CD14-positive monocyte (primary cell): ENCODE data around the gene SMPD3. TPM values are rescaled to one million over a fixed set of nuclear protein-coding genes. Genes with fewer than 3 reads are reported as not detected.

ENCODE experiments used
- DNase-seq, 3 donors: peaks; one replicate each; pipeline ENCODE4 v3.0.0-alpha.2; 2011 to 2022
- H2AFZ ChIP-seq: 2 replicates; pipeline ENCODE4 v1.6.0; 2012; ENCODE audit warnings: mild to moderate bottlenecking, low read depth, low read length, inconsistent platforms; ENCODE audit not compliant: insufficient read depth, poor library complexity, severe bottlenecking
- H3K27ac ChIP-seq, 2 donors: 1 replicate in 1 of 2; 2 replicates in 1 of 2; pipeline ENCODE4 v1.5.1; 2012 to 2013; ENCODE audit warnings: low read length in 2 of 2, control low read depth in 1 of 2, inconsistent platforms in 1 of 2, low read depth in 1 of 2, mild to moderate bottlenecking in 1 of 2
- H3K27me3 ChIP-seq, 2 donors: one replicate each; pipeline versions ENCODE4 v1.6.0 to v1.6.1; 2011 to 2013; ENCODE audit warnings: low read length in 2 of 2; ENCODE audit not compliant: control insufficient read depth in 2 of 2, insufficient read depth in 2 of 2
- H3K36me3 ChIP-seq, 2 donors: replicated peaks in 1 of 2; 1 replicate in 1 of 2; 2 replicates in 1 of 2; pipeline versions ENCODE4 v1.5.1 to v1.6.1; 2012 to 2013; ENCODE audit warnings: low read length in 2 of 2, control low read depth in 1 of 2, inconsistent platforms in 1 of 2, mild to moderate bottlenecking in 1 of 2; ENCODE audit not compliant: insufficient read depth in 2 of 2, control insufficient read depth in 1 of 2
- H3K4me1 ChIP-seq, 2 donors: 1 replicate in 1 of 2; 2 replicates in 1 of 2; pipeline versions ENCODE4 v1.5.1 to v1.6.1; 2012 to 2013; ENCODE audit warnings: low read length in 2 of 2, control low read depth in 1 of 2, inconsistent platforms in 1 of 2, mild to moderate bottlenecking in 1 of 2, moderate library complexity in 1 of 2; ENCODE audit not compliant: insufficient read depth in 2 of 2, control insufficient read depth in 1 of 2
- H3K4me2 ChIP-seq: replicated peaks from 2 replicates; pipeline ENCODE3; 2012; ENCODE audit warnings: low read length, moderate library complexity, mild to moderate bottlenecking; ENCODE audit not compliant: poor library complexity, severe bottlenecking; ENCODE audit errors: extremely low read depth
- H3K4me3 ChIP-seq, 3 experiments: fragments of 200-600 bp in 1 of 3; sonication (generic) in 1 of 3; replicated peaks in 1 of 3; 1 replicate in 2 of 3; 2 replicates in 1 of 3; pipeline ENCODE4 v1.5.1; 2011 to 2013; ENCODE audit warnings: low read length in 3 of 3, mild to moderate bottlenecking in 3 of 3, control low read depth in 2 of 3, low read depth in 2 of 3, inconsistent platforms in 1 of 3, moderate library complexity in 1 of 3
- H3K79me2 ChIP-seq: 2 replicates; pipeline ENCODE4 v1.6.0; 2012; ENCODE audit warnings: mild to moderate bottlenecking, control low read depth, inconsistent platforms, low read length, moderate library complexity; ENCODE audit not compliant: insufficient read depth
- H3K9ac ChIP-seq: 2 replicates; pipeline ENCODE4 v1.6.0; 2017; ENCODE audit warnings: low read length, mild to moderate bottlenecking; ENCODE audit not compliant: insufficient read depth, poor library complexity, severe bottlenecking
- H3K9me3 ChIP-seq, 2 donors: replicated peaks in 1 of 2; 1 replicate in 1 of 2; 2 replicates in 1 of 2; pipeline versions ENCODE4 v1.5.1 to v1.6.1; 2012 to 2013; ENCODE audit warnings: low read length in 2 of 2, control low read depth in 1 of 2; ENCODE audit not compliant: control insufficient read depth in 1 of 2, insufficient read depth in 1 of 2
- H4K20me1 ChIP-seq: 2 replicates; pipeline ENCODE4 v1.6.0; 2012; ENCODE audit warnings: mild to moderate bottlenecking, low read length, control low read depth, moderate library complexity; ENCODE audit not compliant: insufficient read depth
- H3K27ac Mint-ChIP-seq, 7 donors: one replicate each; pipeline ENCODE4 v1.8.0; 2020; ENCODE audit warnings: mild to moderate bottlenecking in 7 of 7, mixed read lengths in 7 of 7, moderate library complexity in 6 of 7, inconsistent platforms in 2 of 7
- H3K27me3 Mint-ChIP-seq, 3 donors: one replicate each; pipeline ENCODE4 v1.8.0; 2021 to 2022; ENCODE audit warnings: low read depth in 3 of 3, mild to moderate bottlenecking in 3 of 3, mixed read lengths in 3 of 3, moderate library complexity in 3 of 3, inconsistent platforms in 1 of 3
- H3K36me3 Mint-ChIP-seq, 2 donors: one replicate each; pipeline ENCODE4 v1.8.0; 2020; ENCODE audit warnings: mixed read lengths in 2 of 2, inconsistent platforms in 1 of 2, mild to moderate bottlenecking in 1 of 2
- H3K4me1 Mint-ChIP-seq: one replicate; pipeline ENCODE4 v1.8.0; 2020; ENCODE audit warnings: mild to moderate bottlenecking, mixed read lengths
- H3K4me3 Mint-ChIP-seq, 2 donors: one replicate each; pipeline ENCODE4 v1.8.0; 2020; ENCODE audit warnings: mild to moderate bottlenecking in 2 of 2, mixed read lengths in 2 of 2, moderate library complexity in 1 of 2
- H3K9me3 Mint-ChIP-seq, 7 donors: one replicate each; pipeline ENCODE4 v1.8.0; 2020 to 2022; ENCODE audit warnings: mixed read lengths in 7 of 7, mild to moderate bottlenecking in 6 of 7, moderate library complexity in 6 of 7, inconsistent platforms in 2 of 7
- WGBS: methylation state at CpG from one replicate; pipeline ENCODE4 v1.1.5; 2013; ENCODE audit warnings: missing lambda C conversion rate; ENCODE audit not compliant: insufficient coverage; 5-methylcytosine and 5-hydroxymethylcytosine counted together
- intact Hi-C, 2 donors: fragments of 100-400 bp; cut with micrococcal nuclease; formaldehyde crosslinking; loops; one replicate each; pipeline versions ENCODE4 v1.15.0 to v1.15.1; 2023
- polyA plus RNA-seq, 3 donors: library from polyadenylated mRNA; depleted of rRNA in 1 of 3; unstranded in 2 of 3; stranded (reverse) in 1 of 3; fragments of 300-500 nt in 2 of 3; fragments of >200 nt in 1 of 3; fragmentation: Illumina TruSeq in 2 of 3; gene quantifications; 1 replicate in 2 of 3; 2 replicates in 1 of 3; pipeline ENCODE4 v1.2.3, GENCODE V29; 2012 to 2021
- TF ChIP-seq, protein P1 (sequence below): fragments of 200-600 bp; IDR thresholded peaks from one replicate; pipeline ENCODE4 v1.8.0; 2022; ENCODE audit warnings: antibody characterized with exemption, mild to moderate bottlenecking

SMPD3 gene
- polyA plus RNA-seq, 3 donors, result 0.40 to 1.1 (median 0.51) TPM

DNA sequence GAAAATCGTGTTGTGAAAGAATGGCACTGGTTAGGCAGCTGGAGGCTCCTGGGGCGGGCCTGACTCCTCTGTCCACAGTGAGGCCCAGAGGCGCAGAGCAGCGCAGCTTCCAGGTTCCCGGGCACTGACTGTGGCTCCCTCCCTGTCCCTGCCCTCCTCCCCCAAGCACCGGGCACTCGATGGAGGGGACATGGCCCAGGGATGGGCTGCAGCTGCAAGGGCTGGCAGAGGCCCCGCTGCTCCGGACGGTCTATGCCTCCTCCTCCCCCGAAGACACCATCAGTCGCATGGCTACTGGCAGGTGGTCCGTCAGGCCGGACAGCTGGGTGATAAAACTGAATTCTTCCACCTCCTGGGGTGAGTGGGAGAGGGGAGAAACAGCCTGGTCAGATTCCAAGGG, 87.4 kb downstream of the SMPD3 start:
- no peak overlapping the region for H2AFZ ChIP-seq
- no peak overlapping the region for H3K4me3 Mint-ChIP-seq
- H3K27ac Mint-ChIP-seq, result no peak overlapping the region
- H3K79me2 ChIP-seq, result no peaks in the 10 kb centered on the region
- no peak for DNase-seq
- intact Hi-C loops, result no loop called here
- no peaks in the 10 kb centered on the region for H3K27me3 ChIP-seq
- peaks cover 38% of the 10 kb centered on the region for H3K4me1 Mint-ChIP-seq
- H3K9ac ChIP-seq, result no peak overlapping the region
- H4K20me1 ChIP-seq, result no peaks in the 10 kb centered on the region
- H3K4me3 ChIP-seq, result no peak overlapping the region
- 95% methylated on average over 4 of the region's 14 CpGs for WGBS
- peaks cover 11 to 21% (median 16%) of the 10 kb centered on the region in 3 donors for H3K27me3 Mint-ChIP-seq
- H3K36me3 ChIP-seq, result peaks cover 13 to 19% of the 10 kb centered on the region in 2 donors
- no peak overlapping the region for H3K4me2 ChIP-seq
- no peak overlapping the region for H3K27ac ChIP-seq
- peaks cover 24 to 28% of the 10 kb centered on the region in 2 donors for H3K36me3 Mint-ChIP-seq
- no peaks in the 10 kb centered on the region for H3K9me3 Mint-ChIP-seq
- H3K9me3 ChIP-seq, result no peaks in the 10 kb centered on the region
- H3K4me1 ChIP-seq, result peaks cover 32 to 33% of the 10 kb centered on the region in 2 donors
- TF ChIP-seq, protein P1, sequence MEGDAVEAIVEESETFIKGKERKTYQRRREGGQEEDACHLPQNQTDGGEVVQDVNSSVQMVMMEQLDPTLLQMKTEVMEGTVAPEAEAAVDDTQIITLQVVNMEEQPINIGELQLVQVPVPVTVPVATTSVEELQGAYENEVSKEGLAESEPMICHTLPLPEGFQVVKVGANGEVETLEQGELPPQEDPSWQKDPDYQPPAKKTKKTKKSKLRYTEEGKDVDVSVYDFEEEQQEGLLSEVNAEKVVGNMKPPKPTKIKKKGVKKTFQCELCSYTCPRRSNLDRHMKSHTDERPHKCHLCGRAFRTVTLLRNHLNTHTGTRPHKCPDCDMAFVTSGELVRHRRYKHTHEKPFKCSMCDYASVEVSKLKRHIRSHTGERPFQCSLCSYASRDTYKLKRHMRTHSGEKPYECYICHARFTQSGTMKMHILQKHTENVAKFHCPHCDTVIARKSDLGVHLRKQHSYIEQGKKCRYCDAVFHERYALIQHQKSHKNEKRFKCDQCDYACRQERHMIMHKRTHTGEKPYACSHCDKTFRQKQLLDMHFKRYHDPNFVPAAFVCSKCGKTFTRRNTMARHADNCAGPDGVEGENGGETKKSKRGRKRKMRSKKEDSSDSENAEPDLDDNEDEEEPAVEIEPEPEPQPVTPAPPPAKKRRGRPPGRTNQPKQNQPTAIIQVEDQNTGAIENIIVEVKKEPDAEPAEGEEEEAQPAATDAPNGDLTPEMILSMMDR, result no peak

DNA sequence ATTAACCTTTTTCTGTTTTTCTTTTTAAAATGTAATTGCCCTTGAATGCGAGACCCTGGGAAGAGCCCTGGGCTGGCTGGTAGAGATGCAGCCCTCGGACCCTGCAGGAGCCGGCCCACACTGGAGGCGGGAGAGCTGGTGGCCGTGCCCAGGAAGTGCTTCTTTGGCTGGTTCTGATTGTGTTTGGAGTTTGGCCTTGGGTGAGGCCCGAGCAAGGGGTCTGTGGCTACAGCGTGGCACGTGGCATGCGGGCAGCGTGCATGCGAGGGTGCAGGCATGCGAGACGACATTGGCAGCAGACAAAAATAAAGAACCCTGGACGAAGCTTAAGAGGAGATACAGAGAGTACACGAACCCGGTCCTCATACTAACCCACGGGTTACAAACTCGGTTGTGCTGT, 87.8 kb downstream of the SMPD3 start:
- no peak overlapping the region for H3K9ac ChIP-seq
- WGBS, result 91% methylated on average over 17 of the region's 18 CpGs
- H2AFZ ChIP-seq, result no peak overlapping the region
- Mint-ChIP-seq H3K27me3 (peaks cover 11 to 22% (median 16%) of the 10 kb centered on the region in 3 donors), H3K27ac (peak overlapping the region in 1 of 7 donors; percentile 16), H3K4me3 (no peak overlapping the region), H3K4me1 (peaks cover 38% of the 10 kb centered on the region), H3K36me3 (peaks cover 25 to 29% of the 10 kb centered on the region in 2 donors), H3K9me3 (no peaks in the 10 kb centered on the region)
- intact Hi-C loops, result no loop called here
- no peaks in the 10 kb centered on the region for H3K79me2 ChIP-seq
- no peak for DNase-seq
- H3K4me2 ChIP-seq, result no peak overlapping the region
- TF ChIP-seq, protein P1, result no peak
- H3K9me3 ChIP-seq, result no peaks in the 10 kb centered on the region
- no peaks in the 10 kb centered on the region for H4K20me1 ChIP-seq
- H3K36me3 ChIP-seq, result peaks cover 13 to 19% of the 10 kb centered on the region in 2 donors
- H3K27ac ChIP-seq, result no peak overlapping the region
- H3K4me3 ChIP-seq, result no peak overlapping the region
- peaks cover 32 to 33% of the 10 kb centered on the region in 2 donors for H3K4me1 ChIP-seq
- no peaks in the 10 kb centered on the region for H3K27me3 ChIP-seq
